Mucosa of rectum (tissue), 2 donors: Measurements from ENCODE around the gene TNS1.

ENCODE experiments used
- H3K27ac ChIP-seq, 2 donors: one replicate each; pipeline ENCODE4 v1.7.0; 2013; ENCODE audit warnings: inconsistent platforms in 2 of 2, low read depth in 2 of 2, low read length in 2 of 2
- H3K27me3 ChIP-seq, 2 donors: one replicate each; pipeline ENCODE4 v1.7.0; 2013; ENCODE audit warnings: low read length in 2 of 2; ENCODE audit not compliant: control insufficient read depth in 2 of 2, insufficient read depth in 2 of 2
- H3K36me3 ChIP-seq, 2 donors: one replicate each; pipeline ENCODE4 v1.7.0; 2013; ENCODE audit warnings: low read length in 2 of 2; ENCODE audit not compliant: control insufficient read depth in 2 of 2, insufficient read depth in 2 of 2
- H3K4me1 ChIP-seq, 2 donors: one replicate each; pipeline ENCODE4 v1.7.0; 2013; ENCODE audit warnings: low read length in 2 of 2, mild to moderate bottlenecking in 1 of 2; ENCODE audit not compliant: control insufficient read depth in 2 of 2, insufficient read depth in 2 of 2
- H3K4me3 ChIP-seq, 2 donors: one replicate each; pipeline ENCODE4 v1.7.0; 2013; ENCODE audit warnings: low read length in 2 of 2
- H3K9ac ChIP-seq, 2 donors: one replicate each; pipeline ENCODE4 v1.7.0; 2013; ENCODE audit warnings: low read length in 2 of 2, low read depth in 1 of 2, mild to moderate bottlenecking in 1 of 2
- H3K9me3 ChIP-seq, 2 donors: one replicate each; pipeline ENCODE4 v1.7.0; 2013; ENCODE audit warnings: low read length in 2 of 2; ENCODE audit not compliant: control insufficient read depth in 2 of 2
- donor health status: healthy.
- donor health status: Normal muscosa, but diverticular disease.

The TNS1 gene

GRCh38 chr2:217886720-217887309, 116.0 kb downstream of the TNS1 start:
- Histone ChIP-seq H3K9me3 (no peaks in the 10 kb centered on the region), H3K4me3 (no peak overlapping the region), H3K4me1 (no peaks in the 10 kb centered on the region), H3K36me3 (peaks cover 12 to 22% of the 10 kb centered on the region in 2 donors), H3K9ac (no peak overlapping the region), H3K27ac (no peak overlapping the region), H3K27me3 (no peaks in the 10 kb centered on the region)

GRCh38 chr2:217886091-217886490, 116.7 kb downstream of the TNS1 start:
- Histone ChIP-seq H3K4me1 (no peaks in the 10 kb centered on the region), H3K9ac (no peak overlapping the region), H3K4me3 (no peak overlapping the region), H3K9me3 (no peaks in the 10 kb centered on the region), H3K27ac (no peak overlapping the region), H3K36me3 (peaks cover 9 to 21% of the 10 kb centered on the region in 2 donors), H3K27me3 (no peaks in the 10 kb centered on the region)

DNA sequence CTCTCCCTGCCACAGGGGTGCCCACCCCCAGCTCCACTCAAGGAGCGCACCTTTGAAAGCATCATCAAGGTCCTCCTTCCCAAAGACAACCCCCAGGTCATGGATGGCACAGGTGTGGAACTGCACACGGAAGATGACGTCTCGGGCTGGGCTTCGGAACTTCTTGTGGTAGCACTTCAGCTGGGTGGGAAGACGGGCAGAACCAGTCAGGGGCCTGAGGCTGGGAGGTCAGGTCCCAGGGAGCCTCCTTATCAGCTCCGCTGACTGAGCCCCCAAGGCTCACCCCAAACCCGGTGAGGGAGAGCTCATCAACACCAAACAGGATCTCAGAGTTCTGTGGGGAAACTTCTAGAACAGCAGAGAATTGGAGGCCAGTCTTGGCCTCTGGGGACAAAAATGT, 117.8 kb downstream of the TNS1 start:
- no peaks in the 10 kb centered on the region for H3K27me3 ChIP-seq
- H3K36me3 ChIP-seq = peaks cover 6 to 15% of the 10 kb centered on the region in 2 donors
- H3K4me3 ChIP-seq = no peak overlapping the region
- H3K9ac ChIP-seq = no peak overlapping the region
- no peaks in the 10 kb centered on the region for H3K9me3 ChIP-seq
- H3K4me1 ChIP-seq = no peaks in the 10 kb centered on the region
- H3K27ac ChIP-seq = no peak overlapping the region

GRCh38 chr2:217880891-217881290, 121.9 kb downstream of the TNS1 start:
- peaks cover 2 to 12% of the 10 kb centered on the region in 2 donors for H3K36me3 ChIP-seq

GRCh38 chr2:217880287-217880889, 122.4 kb downstream of the TNS1 start:
- Histone ChIP-seq H3K36me3 (peaks cover 2 to 9% of the 10 kb centered on the region in 2 donors), H3K27ac (no peak overlapping the region), H3K4me1 (no peaks in the 10 kb centered on the region)

More at GRCh38 chr2:217880891-217881290, 121.9 kb downstream of the TNS1 start:
- no peak overlapping the region for H3K27ac ChIP-seq
- no peak overlapping the region for H3K4me3 ChIP-seq
- H3K9ac ChIP-seq = no peak overlapping the region
- H3K9me3 ChIP-seq = no peaks in the 10 kb centered on the region
- H3K27me3 ChIP-seq = no peaks in the 10 kb centered on the region
- H3K4me1 ChIP-seq = no peaks in the 10 kb centered on the region

GRCh38 chr2:217878915-217879590, 123.7 kb downstream of the TNS1 start:
- Histone ChIP-seq H3K27ac (no peak overlapping the region), H3K9ac (no peak overlapping the region), H3K36me3 (peaks cover 2 to 5% of the 10 kb centered on the region in 2 donors), H3K4me3 (no peak overlapping the region), H3K4me1 (no peaks in the 10 kb centered on the region), H3K27me3 (no peaks in the 10 kb centered on the region), H3K9me3 (no peaks in the 10 kb centered on the region)

More at GRCh38 chr2:217880287-217880889, 122.4 kb downstream of the TNS1 start:
- no peak overlapping the region for H3K9ac ChIP-seq
- H3K27me3 ChIP-seq = no peaks in the 10 kb centered on the region
- H3K4me3 ChIP-seq = no peak overlapping the region
- H3K9me3 ChIP-seq = no peaks in the 10 kb centered on the region

DNA sequence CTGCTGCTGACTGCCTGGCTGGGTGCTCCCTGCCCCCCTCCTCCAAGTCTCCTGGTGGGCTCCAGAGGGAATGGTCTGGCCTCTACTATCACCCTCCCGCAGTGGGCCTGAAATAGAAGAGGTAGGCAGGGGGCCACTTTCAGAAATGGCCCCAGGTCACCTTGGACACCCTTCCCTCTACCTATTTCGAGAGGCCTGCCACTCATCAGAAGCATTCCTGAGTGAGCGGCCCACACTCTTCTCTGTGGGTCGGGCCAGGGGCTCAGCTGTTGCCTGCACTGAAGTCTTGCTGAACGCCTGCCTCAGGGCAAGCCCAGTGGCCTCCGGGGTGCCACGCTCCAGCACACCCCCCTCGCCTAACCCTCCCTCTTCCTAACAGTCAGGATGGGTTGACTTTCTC, 124.9 kb downstream of the TNS1 start:
- Histone ChIP-seq H3K9ac (no peak overlapping the region), H3K27ac (no peak overlapping the region), H3K4me3 (no peak overlapping the region), H3K9me3 (no peaks in the 10 kb centered on the region), H3K27me3 (no peaks in the 10 kb centered on the region), H3K4me1 (no peaks in the 10 kb centered on the region), H3K36me3 (peaks cover 2 to 3% of the 10 kb centered on the region in 2 donors)

GRCh38 chr2:217876253-217876570, 126.6 kb downstream of the TNS1 start:
- H3K27me3 ChIP-seq = no peaks in the 10 kb centered on the region
- no peak overlapping the region for H3K4me3 ChIP-seq
- peaks cover 2 to 7% of the 10 kb centered on the region in 2 donors for H3K36me3 ChIP-seq
- H3K27ac ChIP-seq = no peak overlapping the region
- H3K9me3 ChIP-seq = no peaks in the 10 kb centered on the region
- no peak overlapping the region for H3K9ac ChIP-seq
- H3K4me1 ChIP-seq = no peaks in the 10 kb centered on the region

DNA sequence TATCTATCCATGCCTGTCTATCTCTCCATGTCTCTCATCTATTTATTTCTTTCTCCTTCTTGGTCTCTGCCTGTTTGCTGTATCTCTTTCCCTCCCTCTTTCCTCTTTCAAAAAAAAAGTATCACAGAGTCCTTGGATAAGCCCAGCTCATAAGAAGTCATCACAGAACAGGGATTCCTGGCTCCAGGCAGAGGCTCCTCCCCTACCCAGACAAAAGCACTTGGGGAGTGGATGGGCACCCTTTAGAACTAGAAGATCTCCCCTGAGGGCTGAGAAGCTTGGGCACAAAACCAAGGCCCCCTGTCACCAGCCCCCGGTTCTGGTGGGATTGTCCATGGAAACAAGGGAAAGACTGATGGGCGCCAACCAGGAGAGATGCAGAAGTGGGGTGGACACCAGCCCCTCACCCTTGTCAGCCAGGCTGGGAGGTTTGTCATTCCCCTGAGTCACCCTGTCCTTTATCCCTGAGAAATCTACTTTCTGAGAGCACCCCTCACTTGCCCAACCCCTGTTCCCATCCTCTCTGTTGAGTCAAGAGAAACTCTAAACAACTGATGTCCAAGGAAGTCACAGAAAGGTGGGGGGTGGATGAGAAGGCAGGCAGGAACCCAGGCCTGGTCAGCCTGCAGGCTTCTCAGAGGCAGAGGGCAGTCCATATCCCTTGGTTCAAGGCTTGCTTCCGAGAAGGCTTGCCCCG, 127.1 kb downstream of the TNS1 start:
- no peaks in the 10 kb centered on the region for H3K9me3 ChIP-seq
- no peak overlapping the region for H3K27ac ChIP-seq
- H3K4me1 ChIP-seq = no peaks in the 10 kb centered on the region
- no peaks in the 10 kb centered on the region for H3K27me3 ChIP-seq
- no peak overlapping the region for H3K9ac ChIP-seq
- H3K36me3 ChIP-seq = peaks cover 0 to 7% of the 10 kb centered on the region in 2 donors
- no peak overlapping the region for H3K4me3 ChIP-seq

DNA sequence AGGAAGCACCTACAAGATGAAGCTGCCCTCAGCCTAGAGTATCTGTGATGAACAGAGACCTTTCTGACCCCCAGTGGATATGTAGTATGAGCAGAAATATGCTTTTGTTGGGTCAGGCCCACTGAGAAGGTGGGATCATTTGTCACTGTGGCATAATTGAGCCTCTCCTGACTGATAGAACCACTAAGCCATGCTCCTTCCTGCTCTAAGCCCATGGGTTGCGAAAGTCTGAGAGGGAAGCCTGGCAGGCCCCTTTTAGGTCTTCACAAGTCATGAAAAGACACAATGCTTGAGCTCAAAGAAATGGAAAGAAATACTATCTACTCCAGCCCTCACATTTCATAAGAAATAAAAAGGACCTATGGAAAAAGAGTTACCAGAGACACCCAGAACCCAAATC, 127.7 kb downstream of the TNS1 start:
- no peak overlapping the region for H3K27ac ChIP-seq

More for the DNA sequence above, 127.7 kb downstream of the TNS1 start:
- Histone ChIP-seq H3K36me3 (peaks cover 0 to 7% of the 10 kb centered on the region in 2 donors), H3K9ac (no peak overlapping the region), H3K4me1 (no peaks in the 10 kb centered on the region), H3K27me3 (no peaks in the 10 kb centered on the region), H3K4me3 (no peak overlapping the region), H3K9me3 (no peaks in the 10 kb centered on the region)
